ENCODE data around the gene CEPT1.

DNA sequence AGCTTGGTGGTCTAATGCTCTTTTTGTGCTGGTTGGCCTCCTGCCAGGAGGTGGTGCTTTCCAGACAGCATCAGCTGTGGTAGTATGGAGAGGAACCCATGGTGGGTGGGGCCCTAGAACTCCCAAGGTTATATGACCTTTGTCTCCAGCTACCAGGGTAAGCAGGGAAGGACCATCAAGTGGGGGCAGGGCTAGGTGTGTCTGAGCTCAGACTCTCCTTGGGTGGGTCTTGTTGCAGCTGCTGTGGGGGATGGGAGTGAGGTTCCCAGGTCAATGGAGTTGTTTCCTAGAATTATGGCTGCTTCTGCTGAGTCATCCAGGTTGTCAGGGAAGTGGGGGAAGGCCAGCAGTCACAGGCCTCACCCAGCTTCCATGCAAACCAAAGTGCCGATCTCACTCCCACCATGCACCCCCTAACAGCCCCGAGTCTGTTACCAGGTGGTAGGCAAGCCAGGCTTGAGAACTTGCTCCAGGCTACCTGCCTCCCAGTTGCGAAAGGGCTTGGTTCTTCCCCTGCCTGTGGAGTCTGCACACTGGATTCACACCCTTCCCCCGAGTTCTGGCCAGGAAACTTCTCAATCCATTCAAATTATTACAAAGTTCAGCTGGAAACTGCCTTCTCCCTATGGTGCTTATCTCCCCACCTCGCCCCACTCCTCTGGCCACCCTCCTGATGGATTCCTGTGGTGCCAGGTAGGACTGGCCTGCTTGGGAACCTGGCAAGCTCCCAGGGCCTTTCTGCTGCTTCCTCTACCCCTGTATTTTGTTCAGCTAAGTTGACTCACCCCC lies 38.0 kb upstream of the CEPT1 start:
- TF ChIP-seq, protein P1, sequence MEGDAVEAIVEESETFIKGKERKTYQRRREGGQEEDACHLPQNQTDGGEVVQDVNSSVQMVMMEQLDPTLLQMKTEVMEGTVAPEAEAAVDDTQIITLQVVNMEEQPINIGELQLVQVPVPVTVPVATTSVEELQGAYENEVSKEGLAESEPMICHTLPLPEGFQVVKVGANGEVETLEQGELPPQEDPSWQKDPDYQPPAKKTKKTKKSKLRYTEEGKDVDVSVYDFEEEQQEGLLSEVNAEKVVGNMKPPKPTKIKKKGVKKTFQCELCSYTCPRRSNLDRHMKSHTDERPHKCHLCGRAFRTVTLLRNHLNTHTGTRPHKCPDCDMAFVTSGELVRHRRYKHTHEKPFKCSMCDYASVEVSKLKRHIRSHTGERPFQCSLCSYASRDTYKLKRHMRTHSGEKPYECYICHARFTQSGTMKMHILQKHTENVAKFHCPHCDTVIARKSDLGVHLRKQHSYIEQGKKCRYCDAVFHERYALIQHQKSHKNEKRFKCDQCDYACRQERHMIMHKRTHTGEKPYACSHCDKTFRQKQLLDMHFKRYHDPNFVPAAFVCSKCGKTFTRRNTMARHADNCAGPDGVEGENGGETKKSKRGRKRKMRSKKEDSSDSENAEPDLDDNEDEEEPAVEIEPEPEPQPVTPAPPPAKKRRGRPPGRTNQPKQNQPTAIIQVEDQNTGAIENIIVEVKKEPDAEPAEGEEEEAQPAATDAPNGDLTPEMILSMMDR (IDR thresholded peaks at IDR 0.05; ENCODE audit: low read depth, low read length, poor library complexity, severe bottlenecking): no peak
- no peak for TF ChIP-seq EZH2phosphoT487 (IDR thresholded peaks at IDR 0.05; ENCODE audit: borderline replicate concordance, low read length)
